DND-41 (cell line): ENCODE results near the gene EIF1AD.

Source experiments
- ATAC-seq: fragments of 200-7000 bp; cut with Tn5 transposase; 3 replicates; pipeline ENCODE4 v1.9.1; 2021; ENCODE audit warnings: low read depth; ENCODE audit not compliant: insufficient read depth
- DNase-seq: peaks from one replicate; pipeline ENCODE4 v3.0.0-alpha.2; 2020
- H2AFZ ChIP-seq: 2 replicates; pipeline ENCODE4 v1.6.0; 2012; ENCODE audit warnings: low read depth, low read length
- H3K27ac ChIP-seq: 2 replicates; pipeline ENCODE4 v1.5.1; 2012; ENCODE audit warnings: low read length, inconsistent platforms
- H3K27me3 ChIP-seq: fragments of 200-600 bp; sonication (generic); 2 replicates; pipeline ENCODE4 v1.6.0; 2012; ENCODE audit warnings: low read length, mild to moderate bottlenecking, inconsistent platforms; ENCODE audit not compliant: insufficient read depth, poor library complexity
- H3K36me3 ChIP-seq: 2 replicates; pipeline ENCODE4 v1.5.1; 2012; ENCODE audit warnings: low read length, inconsistent platforms; ENCODE audit not compliant: insufficient read depth
- H3K4me1 ChIP-seq: 2 replicates; pipeline ENCODE4 v1.5.1; 2012; ENCODE audit warnings: mild to moderate bottlenecking, low read length; ENCODE audit not compliant: insufficient read depth
- H3K4me2 ChIP-seq: 2 replicates; pipeline ENCODE4 v1.6.0; 2012; ENCODE audit warnings: mild to moderate bottlenecking, moderate library complexity, low read length, inconsistent platforms; ENCODE audit not compliant: insufficient read depth
- H3K4me3 ChIP-seq, 2 experiments: fragments of 200-600 bp in 1 of 2; shearing (Covaris generic) in 1 of 2; 2 replicates each; pipeline ENCODE4 v1.5.1; 2012 to 2016; ENCODE audit warnings: inconsistent platforms in 2 of 2, low read length in 2 of 2, mild to moderate bottlenecking in 2 of 2, low read depth in 1 of 2, moderate library complexity in 1 of 2
- H3K79me2 ChIP-seq: 2 replicates; pipeline ENCODE4 v1.6.0; 2012; ENCODE audit warnings: low read length, inconsistent platforms; ENCODE audit not compliant: insufficient read depth
- H3K9ac ChIP-seq: 2 replicates; pipeline ENCODE4 v1.6.0; 2012; ENCODE audit warnings: low read depth, mild to moderate bottlenecking, inconsistent platforms, low read length, moderate library complexity
- H3K9me3 ChIP-seq: 2 replicates; pipeline ENCODE4 v1.5.1; 2012; ENCODE audit warnings: low read length, moderate library complexity, mild to moderate bottlenecking, inconsistent platforms; ENCODE audit not compliant: insufficient read depth, severe bottlenecking
- H4K20me1 ChIP-seq: 2 replicates; pipeline ENCODE4 v1.6.0; 2012; ENCODE audit warnings: low read length; ENCODE audit not compliant: insufficient read depth
- EZH2 ChIP-seq: IDR thresholded peaks from 3 replicates; pipeline ENCODE4 v1.6.1; 2012; ENCODE audit warnings: borderline replicate concordance, low read depth, mild to moderate bottlenecking, moderate library complexity, low read length, inconsistent platforms; ENCODE audit not compliant: severe bottlenecking
- TF ChIP-seq, protein P1 (sequence below): IDR thresholded peaks from 2 replicates; pipeline ENCODE4 v1.5.1; 2012; ENCODE audit warnings: borderline replicate concordance, low read length, moderate library complexity, mild to moderate bottlenecking; ENCODE audit not compliant: poor library complexity, severe bottlenecking; ENCODE audit errors: extremely low read depth

The EIF1AD gene

DNA sequence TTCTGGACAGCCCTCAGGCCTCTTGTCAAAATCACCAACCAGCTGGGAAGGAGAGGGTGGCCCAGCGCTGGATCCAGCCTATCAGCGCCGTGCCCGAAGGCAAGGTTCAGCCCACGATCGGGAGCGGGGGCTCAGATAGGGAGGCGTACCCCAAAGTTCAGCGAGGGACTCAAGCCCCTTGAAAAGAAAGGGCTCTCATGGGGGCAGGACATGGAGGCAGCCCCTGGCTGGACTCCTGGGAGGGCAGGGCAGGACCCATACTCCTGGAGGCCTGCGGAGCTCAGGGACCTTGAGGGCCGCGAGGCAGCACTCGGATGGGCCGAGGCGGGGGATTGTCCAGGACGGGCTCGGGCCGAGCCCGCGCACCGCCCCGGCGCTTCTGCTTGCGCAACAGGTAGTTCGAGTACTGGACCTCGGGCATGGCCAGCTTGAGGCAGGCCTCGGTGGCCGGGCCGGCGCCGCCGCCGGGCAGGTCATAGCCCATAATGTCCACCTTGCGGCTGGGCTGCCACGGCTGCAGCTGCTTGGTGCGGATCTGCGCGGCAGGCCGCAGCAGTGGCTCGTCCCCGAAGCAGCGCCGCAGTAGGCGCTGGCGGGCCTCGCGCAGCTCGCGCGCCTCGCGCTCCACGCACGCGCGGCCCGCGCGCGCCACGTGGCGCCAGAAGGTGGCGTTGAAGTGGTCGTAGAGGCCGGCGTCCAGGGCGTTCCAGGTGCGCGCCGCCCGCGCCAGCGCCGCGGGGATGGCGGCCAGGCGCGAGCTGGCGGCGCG lies 40.5 kb upstream of the EIF1AD start:
- Histone ChIP-seq H3K36me3 (no peaks in the 10 kb centered on the region), H3K79me2 (no peaks in the 10 kb centered on the region), H2AFZ (no peak overlapping the region), H3K9ac (no peak overlapping the region), H4K20me1 (no peaks in the 10 kb centered on the region), H3K9me3 (no peaks in the 10 kb centered on the region), H3K27me3 (no peaks in the 10 kb centered on the region), H3K27ac (no peak overlapping the region), H3K4me1 (peaks cover 13% of the 10 kb centered on the region), H3K4me2 (no peak overlapping the region), H3K4me3 (no peak overlapping the region)
- TF ChIP-seq, protein P1, sequence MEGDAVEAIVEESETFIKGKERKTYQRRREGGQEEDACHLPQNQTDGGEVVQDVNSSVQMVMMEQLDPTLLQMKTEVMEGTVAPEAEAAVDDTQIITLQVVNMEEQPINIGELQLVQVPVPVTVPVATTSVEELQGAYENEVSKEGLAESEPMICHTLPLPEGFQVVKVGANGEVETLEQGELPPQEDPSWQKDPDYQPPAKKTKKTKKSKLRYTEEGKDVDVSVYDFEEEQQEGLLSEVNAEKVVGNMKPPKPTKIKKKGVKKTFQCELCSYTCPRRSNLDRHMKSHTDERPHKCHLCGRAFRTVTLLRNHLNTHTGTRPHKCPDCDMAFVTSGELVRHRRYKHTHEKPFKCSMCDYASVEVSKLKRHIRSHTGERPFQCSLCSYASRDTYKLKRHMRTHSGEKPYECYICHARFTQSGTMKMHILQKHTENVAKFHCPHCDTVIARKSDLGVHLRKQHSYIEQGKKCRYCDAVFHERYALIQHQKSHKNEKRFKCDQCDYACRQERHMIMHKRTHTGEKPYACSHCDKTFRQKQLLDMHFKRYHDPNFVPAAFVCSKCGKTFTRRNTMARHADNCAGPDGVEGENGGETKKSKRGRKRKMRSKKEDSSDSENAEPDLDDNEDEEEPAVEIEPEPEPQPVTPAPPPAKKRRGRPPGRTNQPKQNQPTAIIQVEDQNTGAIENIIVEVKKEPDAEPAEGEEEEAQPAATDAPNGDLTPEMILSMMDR: no peak
- no peak for TF ChIP-seq EZH2
- no peak for ATAC-seq
- no peak for DNase-seq

DNA sequence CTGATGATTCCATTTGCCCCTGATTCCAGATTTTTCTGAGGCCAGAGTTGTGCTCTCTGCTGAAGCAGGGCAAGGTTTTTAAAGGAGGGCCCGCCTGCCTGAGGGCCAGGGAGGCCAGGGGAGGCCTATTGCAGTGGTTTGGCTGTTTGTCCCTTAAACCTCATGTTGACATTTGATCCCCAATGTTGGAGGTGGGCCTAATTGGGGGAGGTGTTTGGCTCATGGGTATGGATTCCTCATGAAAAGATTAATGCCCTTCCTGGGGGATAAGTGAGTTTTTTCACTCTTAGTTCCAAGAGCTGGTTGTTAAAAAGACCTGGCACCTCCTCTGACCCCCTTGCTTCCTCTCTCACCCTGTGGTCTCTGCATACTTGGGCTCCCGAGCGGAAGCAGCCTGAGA lies 37.8 kb upstream of the EIF1AD start:
- H3K4me1 ChIP-seq: peaks cover 2% of the 10 kb centered on the region
- no peak overlapping the region for H3K4me3 ChIP-seq
- H4K20me1 ChIP-seq: no peaks in the 10 kb centered on the region
- no peak overlapping the region for H2AFZ ChIP-seq
- DNase-seq (no peak), ATAC-seq (no peak)
- H3K4me2 ChIP-seq: no peak overlapping the region
- H3K9me3 ChIP-seq: no peaks in the 10 kb centered on the region
- no peaks in the 10 kb centered on the region for H3K79me2 ChIP-seq
- no peaks in the 10 kb centered on the region for H3K36me3 ChIP-seq
- TF ChIP-seq, protein P1: no peak
- TF ChIP-seq EZH2: no peak
- H3K27ac ChIP-seq: no peak overlapping the region
- no peaks in the 10 kb centered on the region for H3K27me3 ChIP-seq
- H3K9ac ChIP-seq: no peak overlapping the region

DNA sequence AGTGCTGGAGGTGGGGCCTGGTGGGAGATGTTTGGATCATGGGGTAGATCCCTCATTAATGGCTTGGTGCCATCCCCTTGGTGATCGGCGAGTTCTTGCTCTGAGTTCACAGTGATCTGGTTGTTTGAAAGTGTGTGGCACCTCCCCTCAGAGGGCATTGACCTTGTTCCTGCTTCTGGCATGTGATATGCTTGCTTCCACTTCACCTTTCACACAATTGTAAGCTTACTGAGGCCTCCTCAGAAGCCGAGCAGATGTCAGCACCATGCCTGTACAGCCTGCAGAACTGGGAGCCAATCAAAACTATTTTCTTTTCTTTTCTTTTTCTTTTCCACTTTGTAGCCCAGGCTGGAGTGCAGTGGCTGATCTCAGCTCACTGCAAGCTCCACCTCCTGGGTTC lies 35.4 kb upstream of the EIF1AD start:
- Histone ChIP-seq H3K79me2 (no peaks in the 10 kb centered on the region), H3K4me2 (no peak overlapping the region), H3K9me3 (no peaks in the 10 kb centered on the region), H3K27me3 (no peaks in the 10 kb centered on the region), H4K20me1 (no peaks in the 10 kb centered on the region), H3K4me1 (no peaks in the 10 kb centered on the region), H3K27ac (no peak overlapping the region), H3K4me3 (no peak overlapping the region), H2AFZ (no peak overlapping the region), H3K9ac (no peak overlapping the region), H3K36me3 (no peaks in the 10 kb centered on the region)
- DNase-seq: no peak
- ATAC-seq: no peak
- no peak for TF ChIP-seq EZH2
- TF ChIP-seq, protein P1: no peak

DNA sequence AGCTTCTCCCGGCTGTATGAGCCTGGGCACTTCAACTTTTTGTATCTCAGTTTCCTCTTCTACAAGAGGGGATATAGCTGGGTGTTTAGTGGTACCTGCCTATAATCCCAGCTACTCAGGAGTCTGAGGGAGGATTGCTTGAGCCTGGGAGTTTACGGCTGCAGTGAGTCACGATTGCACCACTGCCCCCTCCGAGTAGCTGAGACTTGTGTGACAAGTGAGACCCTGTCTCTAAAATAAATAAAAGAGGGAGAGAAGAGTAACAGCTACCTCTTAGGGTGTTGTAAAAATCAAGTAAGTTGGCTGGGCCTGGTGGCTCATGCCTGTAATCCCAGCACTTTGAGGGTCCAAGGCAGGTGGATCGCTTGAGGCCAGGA lies 34.4 kb upstream of the EIF1AD start:
- H3K4me1 ChIP-seq: no peaks in the 10 kb centered on the region
- H3K36me3 ChIP-seq: no peaks in the 10 kb centered on the region
- H3K27ac ChIP-seq: no peak overlapping the region
- no peaks in the 10 kb centered on the region for H3K9me3 ChIP-seq
- ATAC-seq (no peak), DNase-seq (no peak)
- no peak overlapping the region for H3K9ac ChIP-seq
- H3K4me3 ChIP-seq: no peak overlapping the region
- H3K27me3 ChIP-seq: no peaks in the 10 kb centered on the region
- H2AFZ ChIP-seq: no peak overlapping the region
- no peaks in the 10 kb centered on the region for H3K79me2 ChIP-seq
- no peak for TF ChIP-seq EZH2
- TF ChIP-seq, protein P1: no peak
- no peak overlapping the region for H3K4me2 ChIP-seq
- H4K20me1 ChIP-seq: no peaks in the 10 kb centered on the region
